Activated CD8-positive, alpha-beta T cell treated with anti-CD3 and anti-CD28 coated beads for 36 hours (primary cell): ENCODE data around the gene PICALM. TPM values are rescaled to one million over a fixed set of nuclear protein-coding genes. Genes with fewer than 3 reads are reported as not detected.

Experiments
- ATAC-seq: fragments of 200-7000 bp; cut with Tn5 transposase; one replicate; pipeline ENCODE4 v1.10.0; 2021; ENCODE audit warnings: mild to moderate bottlenecking, moderate library complexity
- CTCF ChIA-PET: fragments of 350-600 bp; sonication (Branson Sonifier 250); formaldehyde crosslinking; loops from one replicate; lab custom pipeline; 2021; ENCODE audit warnings: antibody characterized with exemption; lab: Charles Lee
- POLR2A ChIA-PET: fragments of 350-600 bp; sonication (Branson Sonifier 250); formaldehyde crosslinking; loops from one replicate; lab custom pipeline; 2021; ENCODE audit warnings: antibody characterized with exemption; lab: Charles Lee
- DNase-seq: peaks from one replicate; pipeline ENCODE4 v3.0.0-alpha.2; 2020
- H3K27ac Mint-ChIP-seq: one replicate; pipeline ENCODE4 v1.8.0; 2021; ENCODE audit warnings: mild to moderate bottlenecking, mixed read lengths
- H3K27me3 Mint-ChIP-seq: one replicate; pipeline ENCODE4 v1.8.0; 2021; ENCODE audit warnings: mixed read lengths
- H3K36me3 Mint-ChIP-seq: one replicate; pipeline ENCODE4 v1.8.0; 2021; ENCODE audit warnings: low read depth, mixed read lengths
- H3K4me1 Mint-ChIP-seq: one replicate; pipeline ENCODE4 v1.8.0; 2021; ENCODE audit warnings: low read depth, mixed read lengths
- H3K4me3 Mint-ChIP-seq: one replicate; pipeline ENCODE4 v1.8.0; 2021; ENCODE audit warnings: mild to moderate bottlenecking, moderate library complexity, mixed read lengths
- H3K9me3 Mint-ChIP-seq: one replicate; pipeline ENCODE4 v1.8.0; 2021; ENCODE audit warnings: mixed read lengths
- CTCF ChIP-seq: fragments of 200-600 bp; IDR thresholded peaks from one replicate; pipeline ENCODE4 v1.8.0; 2022; ENCODE audit warnings: antibody characterized with exemption, mild to moderate bottlenecking
- intact Hi-C: fragments of 100-400 bp; cut with micrococcal nuclease; formaldehyde crosslinking; loops from one replicate; pipeline ENCODE4 v1.10.0; 2022
- total RNA-seq, 2 experiments: library from RNA; stranded (reverse); gene quantifications; one replicate each; pipeline ENCODE4 v1.2.3, GENCODE V29; 2021

PICALM gene
- total RNA-seq, 2 experiments from 2014 or later = 57.5 to 61.2 TPM

GRCh38 chr11:86002431-86002830 lies 66.5 kb downstream of the PICALM start:
- no peak overlapping the region for H3K4me3 Mint-ChIP-seq
- peaks cover 3% of the 10 kb centered on the region for H3K4me1 Mint-ChIP-seq
- no peak for TF ChIP-seq CTCF
- CTCF ChIA-PET = interaction anchor here (1.5 kb wide), 1 partner anchor 14 kb away, joined by 4 read pairs; no protein-coding TSS in a partner anchor
- POLR2A ChIA-PET = no interaction called here
- DNase-seq (no peak), ATAC-seq (no peak)
- no peaks in the 10 kb centered on the region for H3K27me3 Mint-ChIP-seq
- H3K9me3 Mint-ChIP-seq = no peaks in the 10 kb centered on the region
- intact Hi-C loops = no loop called here
- no peak overlapping the region for H3K27ac Mint-ChIP-seq
- H3K36me3 Mint-ChIP-seq = peaks cover 56% of the 10 kb centered on the region

GRCh38 chr11:85991508-85991907 lies 77.4 kb downstream of the PICALM start:
- Mint-ChIP-seq H3K9me3 (no peaks in the 10 kb centered on the region), H3K36me3 (peaks cover 33% of the 10 kb centered on the region), H3K27ac (no peak overlapping the region), H3K4me3 (no peak overlapping the region), H3K27me3 (no peaks in the 10 kb centered on the region), H3K4me1 (peaks cover 20% of the 10 kb centered on the region)
- ChIA-PET CTCF (no interaction called here), POLR2A (no interaction called here)
- intact Hi-C loops = no loop called here
- TF ChIP-seq CTCF = no peak
- no peak for ATAC-seq
- DNase-seq = no peak

- ATAC-seq (no peak), DNase-seq (no peak)
- Mint-ChIP-seq H3K36me3 (peaks cover 32% of the 10 kb centered on the region), H3K4me1 (peaks cover 20% of the 10 kb centered on the region), H3K9me3 (no peaks in the 10 kb centered on the region), H3K4me3 (no peak overlapping the region), H3K27ac (no peak overlapping the region), H3K27me3 (no peaks in the 10 kb centered on the region)
- intact Hi-C loops = no loop called here
- ChIA-PET CTCF (no interaction called here), POLR2A (no interaction called here)
- TF ChIP-seq CTCF = no peak
Measured at GRCh38 chr11:85989746-85990145, 79.1 kb downstream of the PICALM start.

GRCh38 chr11:85988780-85989179 lies 80.1 kb downstream of the PICALM start:
- intact Hi-C loops = no loop called here
- H3K27ac Mint-ChIP-seq = peak overlapping the region; percentile 67
- peaks cover 20% of the 10 kb centered on the region for H3K4me1 Mint-ChIP-seq
- no peak overlapping the region for H3K4me3 Mint-ChIP-seq
- peak; percentile 13 for ATAC-seq
- TF ChIP-seq CTCF = no peak
- CTCF ChIA-PET = interaction anchor here (0.8 to 2.1 kb wide), 2 partner anchors 193 to 205 kb away, joined by 3 to 5 read pairs; no protein-coding TSS in a partner anchor
- no peak for DNase-seq
- H3K36me3 Mint-ChIP-seq = peaks cover 29% of the 10 kb centered on the region
- H3K27me3 Mint-ChIP-seq = no peaks in the 10 kb centered on the region
- POLR2A ChIA-PET = no interaction called here
- no peaks in the 10 kb centered on the region for H3K9me3 Mint-ChIP-seq

- no peaks in the 10 kb centered on the region for H3K27me3 Mint-ChIP-seq
- no peak for TF ChIP-seq CTCF
- DNase-seq (no peak), ATAC-seq (no peak)
- intact Hi-C loops = no loop called here
- peaks cover 10% of the 10 kb centered on the region for H3K4me1 Mint-ChIP-seq
- no peak overlapping the region for H3K4me3 Mint-ChIP-seq
- peaks cover 44% of the 10 kb centered on the region for H3K36me3 Mint-ChIP-seq
- no peaks in the 10 kb centered on the region for H3K9me3 Mint-ChIP-seq
- ChIA-PET CTCF (no interaction called here), POLR2A (no interaction called here)
- H3K27ac Mint-ChIP-seq = no peak overlapping the region
Measured at GRCh38 chr11:85977751-85978160, 91.1 kb downstream of the PICALM start.
